ENCODE measurements around the gene MYCBP2.

Gene MYCBP2

GRCh38 chr13:77084755-77085154 lies 242.1 kb downstream of the MYCBP2 start:
- no peak for TF ChIP-seq YY1 (IDR thresholded peaks at IDR 0.05; ENCODE audit: insufficient read depth, insufficient read length)
- TF ChIP-seq ZNF274 (IDR thresholded peaks at IDR 0.05; ENCODE audit: low read depth, low read length), result no peak
- no peak for TF ChIP-seq SUZ12 (IDR thresholded peaks at IDR 0.05; ENCODE audit: extremely low read depth, insufficient read depth, insufficient read length)
- no peak overlapping the region for H3K4me3 ChIP-seq (ENCODE audit: insufficient read length, low read depth)
- no peaks in the 10 kb centered on the region for H3K27me3 ChIP-seq (ENCODE audit: insufficient read depth, insufficient read length)
- peaks cover 18% of the 10 kb centered on the region for H3K36me3 ChIP-seq (ENCODE audit: insufficient read depth, insufficient read length, low read length)
- H3K9me3 ChIP-seq (ENCODE audit: insufficient read depth, low read length), result no peaks in the 10 kb centered on the region
- no peak for DNase-seq (ENCODE audit: low read depth, low spot score)
- no peak overlapping the region for H3K9ac ChIP-seq (ENCODE audit: insufficient read length, low read depth)
- no peaks in the 10 kb centered on the region for H3K4me1 ChIP-seq (ENCODE audit: insufficient read depth, insufficient read length)

- H3K36me3 ChIP-seq (ENCODE audit: insufficient read depth, insufficient read length, low read length), result peaks cover 23% of the 10 kb centered on the region
- no peaks in the 10 kb centered on the region for H3K27me3 ChIP-seq (ENCODE audit: insufficient read depth, insufficient read length)
- no peak overlapping the region for H3K9ac ChIP-seq (ENCODE audit: insufficient read length, low read depth)
- H3K4me3 ChIP-seq (ENCODE audit: insufficient read length, low read depth), result no peak overlapping the region
- H3K4me1 ChIP-seq (ENCODE audit: insufficient read depth, insufficient read length), result no peaks in the 10 kb centered on the region
- TF ChIP-seq ZNF274 (IDR thresholded peaks at IDR 0.05; ENCODE audit: low read depth, low read length) (no peak), YY1 (IDR thresholded peaks at IDR 0.05; ENCODE audit: insufficient read depth, insufficient read length) (no peak), SUZ12 (IDR thresholded peaks at IDR 0.05; ENCODE audit: extremely low read depth, insufficient read depth, insufficient read length) (no peak)
- H3K9me3 ChIP-seq (ENCODE audit: insufficient read depth, low read length), result no peaks in the 10 kb centered on the region
- DNase-seq (ENCODE audit: low read depth, low spot score), result no peak
These were observed 246.9 kb downstream of the MYCBP2 start for GRCh38 chr13:77079902-77080413.

GRCh38 chr13:77067519-77067918 lies 259.4 kb downstream of the MYCBP2 start:
- H3K36me3 ChIP-seq (ENCODE audit: insufficient read depth, insufficient read length, low read length), result peaks cover 21% of the 10 kb centered on the region
- H3K4me1 ChIP-seq (ENCODE audit: insufficient read depth, insufficient read length), result no peaks in the 10 kb centered on the region
- H3K9me3 ChIP-seq (ENCODE audit: insufficient read depth, low read length), result no peaks in the 10 kb centered on the region
- no peak for DNase-seq (ENCODE audit: low read depth, low spot score)
- H3K4me3 ChIP-seq (ENCODE audit: insufficient read length, low read depth), result no peak overlapping the region
- TF ChIP-seq SUZ12 (IDR thresholded peaks at IDR 0.05; ENCODE audit: extremely low read depth, insufficient read depth, insufficient read length) (no peak), ZNF274 (IDR thresholded peaks at IDR 0.05; ENCODE audit: low read depth, low read length) (no peak), YY1 (IDR thresholded peaks at IDR 0.05; ENCODE audit: insufficient read depth, insufficient read length) (no peak)
- H3K9ac ChIP-seq (ENCODE audit: insufficient read length, low read depth), result no peak overlapping the region
- H3K27me3 ChIP-seq (ENCODE audit: insufficient read depth, insufficient read length), result no peaks in the 10 kb centered on the region

GRCh38 chr13:77065461-77066147 lies 261.3 kb downstream of the MYCBP2 start:
- Histone ChIP-seq H3K4me1 (ENCODE audit: insufficient read depth, insufficient read length) (no peaks in the 10 kb centered on the region), H3K9ac (ENCODE audit: insufficient read length, low read depth) (no peak overlapping the region), H3K9me3 (ENCODE audit: insufficient read depth, low read length) (no peaks in the 10 kb centered on the region), H3K4me3 (ENCODE audit: insufficient read length, low read depth) (no peak overlapping the region), H3K27me3 (ENCODE audit: insufficient read depth, insufficient read length) (no peaks in the 10 kb centered on the region), H3K36me3 (ENCODE audit: insufficient read depth, insufficient read length, low read length) (peaks cover 21% of the 10 kb centered on the region)
- DNase-seq (ENCODE audit: low read depth, low spot score), result no peak
- no peak for TF ChIP-seq YY1 (IDR thresholded peaks at IDR 0.05; ENCODE audit: insufficient read depth, insufficient read length)
- no peak for TF ChIP-seq ZNF274 (IDR thresholded peaks at IDR 0.05; ENCODE audit: low read depth, low read length)
- no peak for TF ChIP-seq SUZ12 (IDR thresholded peaks at IDR 0.05; ENCODE audit: extremely low read depth, insufficient read depth, insufficient read length)

- Histone ChIP-seq H3K36me3 (ENCODE audit: insufficient read depth, insufficient read length, low read length) (peaks cover 12% of the 10 kb centered on the region), H3K9ac (ENCODE audit: insufficient read length, low read depth) (no peak overlapping the region), H3K9me3 (ENCODE audit: insufficient read depth, low read length) (no peaks in the 10 kb centered on the region), H3K4me3 (ENCODE audit: insufficient read length, low read depth) (no peak overlapping the region), H3K4me1 (ENCODE audit: insufficient read depth, insufficient read length) (no peaks in the 10 kb centered on the region), H3K27me3 (ENCODE audit: insufficient read depth, insufficient read length) (no peaks in the 10 kb centered on the region)
- TF ChIP-seq ZNF274 (IDR thresholded peaks at IDR 0.05; ENCODE audit: low read depth, low read length) (no peak), YY1 (IDR thresholded peaks at IDR 0.05; ENCODE audit: insufficient read depth, insufficient read length) (no peak), SUZ12 (IDR thresholded peaks at IDR 0.05; ENCODE audit: extremely low read depth, insufficient read depth, insufficient read length) (no peak)
- DNase-seq (ENCODE audit: low read depth, low spot score), result no peak
These were observed 264.8 kb downstream of the MYCBP2 start for GRCh38 chr13:77062097-77062496.

- H3K27me3 ChIP-seq (ENCODE audit: insufficient read depth, insufficient read length), result no peaks in the 10 kb centered on the region
- H3K9me3 ChIP-seq (ENCODE audit: insufficient read depth, low read length), result no peaks in the 10 kb centered on the region
- TF ChIP-seq ZNF274 (IDR thresholded peaks at IDR 0.05; ENCODE audit: low read depth, low read length) (no peak), SUZ12 (IDR thresholded peaks at IDR 0.05; ENCODE audit: extremely low read depth, insufficient read depth, insufficient read length) (no peak), YY1 (IDR thresholded peaks at IDR 0.05; ENCODE audit: insufficient read depth, insufficient read length) (no peak)
- no peak for DNase-seq (ENCODE audit: low read depth, low spot score)
- H3K36me3 ChIP-seq (ENCODE audit: insufficient read depth, insufficient read length, low read length), result peaks cover 17% of the 10 kb centered on the region
- no peak overlapping the region for H3K4me3 ChIP-seq (ENCODE audit: insufficient read length, low read depth)
- no peaks in the 10 kb centered on the region for H3K4me1 ChIP-seq (ENCODE audit: insufficient read depth, insufficient read length)
- no peak overlapping the region for H3K9ac ChIP-seq (ENCODE audit: insufficient read length, low read depth)
These were observed 265.5 kb downstream of the MYCBP2 start for GRCh38 chr13:77061362-77061761.

GRCh38 chr13:77056886-77057285 lies 270.0 kb downstream of the MYCBP2 start:
- Histone ChIP-seq H3K4me3 (ENCODE audit: insufficient read length, low read depth) (no peak overlapping the region), H3K4me1 (ENCODE audit: insufficient read depth, insufficient read length) (no peaks in the 10 kb centered on the region), H3K9ac (ENCODE audit: insufficient read length, low read depth) (no peak overlapping the region), H3K36me3 (ENCODE audit: insufficient read depth, insufficient read length, low read length) (peaks cover 19% of the 10 kb centered on the region), H3K27me3 (ENCODE audit: insufficient read depth, insufficient read length) (no peaks in the 10 kb centered on the region), H3K9me3 (ENCODE audit: insufficient read depth, low read length) (no peaks in the 10 kb centered on the region)
- TF ChIP-seq YY1 (IDR thresholded peaks at IDR 0.05; ENCODE audit: insufficient read depth, insufficient read length) (no peak), SUZ12 (IDR thresholded peaks at IDR 0.05; ENCODE audit: extremely low read depth, insufficient read depth, insufficient read length) (no peak), ZNF274 (IDR thresholded peaks at IDR 0.05; ENCODE audit: low read depth, low read length) (no peak)
- DNase-seq (ENCODE audit: low read depth, low spot score), result no peak
